ENCODE results near the gene GTF2A1L. TPM values are rescaled to one million over a fixed set of nuclear protein-coding genes. Genes with fewer than 3 reads are reported as not detected.
"Not testable (repeated sequence)": the region's sequence is repeated elsewhere in the genome, so short reads cannot be mapped to it uniquely, and the experiment has no call there.

GTF2A1L gene
- total RNA-seq, 2 experiments from 2014 or later, result not detected

- DNase-seq (no peak), ATAC-seq (no peak)
- no peak overlapping the region for H3K27ac Mint-ChIP-seq
- H3K27me3 Mint-ChIP-seq, result no peaks in the 10 kb centered on the region
- no peaks in the 10 kb centered on the region for H3K36me3 Mint-ChIP-seq (ENCODE audit: low read depth)
- H3K9me3 Mint-ChIP-seq (ENCODE audit: low read depth), result no peaks in the 10 kb centered on the region
- POLR2A ChIA-PET, result no interaction called here
- H3K4me1 Mint-ChIP-seq, result peaks cover 6% of the 10 kb centered on the region
- no peak overlapping the region for H3K4me3 Mint-ChIP-seq
- CTCF ChIA-PET, result no interaction called here
- intact Hi-C loops (cut with DNase I, micrococcal nuclease), result no loop called here
Measured at GRCh38 chr2:48677450-48677849, 59.8 kb downstream of the GTF2A1L start.

GRCh38 chr2:48685126-48685525, 67.5 kb downstream of the GTF2A1L start:
- intact Hi-C loops (cut with DNase I, micrococcal nuclease), result no loop called here
- peaks cover 16% of the 10 kb centered on the region for H3K27me3 Mint-ChIP-seq
- no peaks in the 10 kb centered on the region for H3K4me1 Mint-ChIP-seq
- no peak for DNase-seq
- ChIA-PET POLR2A (no interaction called here), CTCF (interaction anchor here (0.9 kb wide), 1 partner anchor 12 kb away, joined by 5 read pairs; no protein-coding TSS in a partner anchor)
- ATAC-seq, result no peak
- no peaks in the 10 kb centered on the region for H3K36me3 Mint-ChIP-seq (ENCODE audit: low read depth)
- H3K9me3 Mint-ChIP-seq (ENCODE audit: low read depth), result no peaks in the 10 kb centered on the region
- H3K4me3 Mint-ChIP-seq, result no peak overlapping the region
- H3K27ac Mint-ChIP-seq, result no peak overlapping the region

GRCh38 chr2:48691935-48692691, 74.5 kb downstream of the GTF2A1L start:
- Mint-ChIP-seq H3K9me3 (ENCODE audit: low read depth) (no peaks in the 10 kb centered on the region), H3K27me3 (peaks cover 7% of the 10 kb centered on the region), H3K4me3 (no peak overlapping the region), H3K27ac (no peak overlapping the region), H3K4me1 (no peaks in the 10 kb centered on the region), H3K36me3 (ENCODE audit: low read depth) (no peaks in the 10 kb centered on the region)
- no peak for DNase-seq
- ChIA-PET CTCF (no interaction called here), POLR2A (no interaction called here)
- intact Hi-C loops (cut with DNase I, micrococcal nuclease), result no loop called here
- no peak for ATAC-seq

- Mint-ChIP-seq H3K27me3 (peaks cover 7% of the 10 kb centered on the region), H3K27ac (no peak overlapping the region), H3K4me3 (no peak overlapping the region), H3K36me3 (ENCODE audit: low read depth) (no peaks in the 10 kb centered on the region), H3K4me1 (no peaks in the 10 kb centered on the region), H3K9me3 (ENCODE audit: low read depth) (no peaks in the 10 kb centered on the region)
- DNase-seq (no peak), ATAC-seq (no peak)
- POLR2A ChIA-PET, result no interaction called here
- CTCF ChIA-PET, result no interaction called here
- intact Hi-C loops (cut with DNase I, micrococcal nuclease), result no loop called here
Measured at GRCh38 chr2:48693066-48693465, 75.4 kb downstream of the GTF2A1L start.

GRCh38 chr2:48693645-48694044, 76.0 kb downstream of the GTF2A1L start:
- Mint-ChIP-seq H3K27ac (no peak overlapping the region), H3K4me3 (no peak overlapping the region), H3K27me3 (peaks cover 7% of the 10 kb centered on the region), H3K4me1 (no peaks in the 10 kb centered on the region), H3K36me3 (ENCODE audit: low read depth) (no peaks in the 10 kb centered on the region), H3K9me3 (ENCODE audit: low read depth) (no peaks in the 10 kb centered on the region)
- intact Hi-C loops (cut with DNase I, micrococcal nuclease), result no loop called here
- POLR2A ChIA-PET, result no interaction called here
- ATAC-seq, result no peak
- no peak for DNase-seq
- CTCF ChIA-PET, result interaction anchor here (0.6 kb wide), 1 partner anchor 170 kb away, joined by 3 read pairs; no protein-coding TSS in a partner anchor

GRCh38 chr2:48694149-48694548, 76.5 kb downstream of the GTF2A1L start:
- H3K4me1 Mint-ChIP-seq, result no peaks in the 10 kb centered on the region
- intact Hi-C loops (cut with DNase I, micrococcal nuclease), result no loop called here

GRCh38 chr2:48695991-48696390, 78.3 kb downstream of the GTF2A1L start:
- H3K4me1 Mint-ChIP-seq, result no peaks in the 10 kb centered on the region
- intact Hi-C loops (cut with DNase I, micrococcal nuclease), result no loop called here
- no peak for ATAC-seq
- H3K27me3 Mint-ChIP-seq, result peaks cover 4% of the 10 kb centered on the region
- no peak overlapping the region for H3K4me3 Mint-ChIP-seq
- CTCF ChIA-PET, result no interaction called here
- H3K27ac Mint-ChIP-seq, result no peak overlapping the region
- H3K9me3 Mint-ChIP-seq (ENCODE audit: low read depth), result no peaks in the 10 kb centered on the region
- POLR2A ChIA-PET, result no interaction called here
- no peak for DNase-seq
- no peaks in the 10 kb centered on the region for H3K36me3 Mint-ChIP-seq (ENCODE audit: low read depth)

More at GRCh38 chr2:48694149-48694548, 76.5 kb downstream of the GTF2A1L start:
- ATAC-seq (no peak), DNase-seq (no peak)
- ChIA-PET CTCF (interaction anchor here (0.6 kb wide), 1 partner anchor 170 kb away, joined by 3 read pairs; no protein-coding TSS in a partner anchor), POLR2A (no interaction called here)
- no peaks in the 10 kb centered on the region for H3K9me3 Mint-ChIP-seq (ENCODE audit: low read depth)
- H3K27me3 Mint-ChIP-seq, result peaks cover 7% of the 10 kb centered on the region
- H3K4me3 Mint-ChIP-seq, result no peak overlapping the region
- no peak overlapping the region for H3K27ac Mint-ChIP-seq
- no peaks in the 10 kb centered on the region for H3K36me3 Mint-ChIP-seq (ENCODE audit: low read depth)

GRCh38 chr2:48696881-48697280, 79.2 kb downstream of the GTF2A1L start:
- Mint-ChIP-seq H3K27me3 (peaks cover 4% of the 10 kb centered on the region), H3K4me3 (no peak overlapping the region), H3K4me1 (no peaks in the 10 kb centered on the region), H3K9me3 (ENCODE audit: low read depth) (no peaks in the 10 kb centered on the region), H3K36me3 (ENCODE audit: low read depth) (no peaks in the 10 kb centered on the region), H3K27ac (no peak overlapping the region)
- ChIA-PET CTCF (interaction anchor here (0.7 kb wide), 1 partner anchor 12 kb away, joined by 5 read pairs; no protein-coding TSS in a partner anchor), POLR2A (no interaction called here)
- ATAC-seq, result no peak
- intact Hi-C loops (cut with DNase I, micrococcal nuclease), result no loop called here
- DNase-seq, result no peak

GRCh38 chr2:48699348-48699930, 81.8 kb downstream of the GTF2A1L start:
- CTCF ChIA-PET, result no interaction called here
- Mint-ChIP-seq H3K4me3 (no peak overlapping the region), H3K27ac (no peak overlapping the region), H3K27me3 (no peaks in the 10 kb centered on the region), H3K36me3 (ENCODE audit: low read depth) (no peaks in the 10 kb centered on the region), H3K4me1 (no peaks in the 10 kb centered on the region), H3K9me3 (ENCODE audit: low read depth) (no peaks in the 10 kb centered on the region)
- POLR2A ChIA-PET, result no interaction called here
- no peak for DNase-seq
- ATAC-seq, result no peak
- intact Hi-C loops (cut with DNase I, micrococcal nuclease), result no loop called here

GRCh38 chr2:48703621-48704020, 86.0 kb downstream of the GTF2A1L start:
- DNase-seq; intact Hi-C loops (cut with DNase I, micrococcal nuclease); CTCF ChIA-PET; H3K27ac Mint-ChIP-seq; H3K4me3 Mint-ChIP-seq; ATAC-seq; H3K27me3 Mint-ChIP-seq; POLR2A ChIA-PET; H3K36me3 Mint-ChIP-seq (ENCODE audit: low read depth); H3K4me1 Mint-ChIP-seq; H3K9me3 Mint-ChIP-seq (ENCODE audit: low read depth): not testable (repeated sequence)

GRCh38 chr2:48707466-48707865, 89.8 kb downstream of the GTF2A1L start:
- POLR2A ChIA-PET, result interaction anchor here (0.6 kb wide), 1 partner anchor 11 kb away, joined by 4 read pairs; no protein-coding TSS in a partner anchor
- CTCF ChIA-PET, result interaction anchor here (1.2 kb wide), 1 partner anchor 52 kb away, joined by 3 read pairs; no protein-coding TSS in a partner anchor
- no peaks in the 10 kb centered on the region for H3K9me3 Mint-ChIP-seq (ENCODE audit: low read depth)
- H3K36me3 Mint-ChIP-seq (ENCODE audit: low read depth), result no peaks in the 10 kb centered on the region
- H3K4me1 Mint-ChIP-seq, result no peaks in the 10 kb centered on the region
- peak; percentile 30 for ATAC-seq
- H3K27me3 Mint-ChIP-seq, result peaks cover 3% of the 10 kb centered on the region
- no peak overlapping the region for H3K4me3 Mint-ChIP-seq
- intact Hi-C loops (cut with DNase I, micrococcal nuclease), result no loop called here
- peak; percentile 28 for DNase-seq
- H3K27ac Mint-ChIP-seq, result no peak overlapping the region
